ENCODE results near the gene MYO5C.
"Not testable (repeated sequence)": the region's sequence is repeated elsewhere in the genome, so short reads cannot be mapped to it uniquely, and the experiment has no call there.

The MYO5C gene

DNA sequence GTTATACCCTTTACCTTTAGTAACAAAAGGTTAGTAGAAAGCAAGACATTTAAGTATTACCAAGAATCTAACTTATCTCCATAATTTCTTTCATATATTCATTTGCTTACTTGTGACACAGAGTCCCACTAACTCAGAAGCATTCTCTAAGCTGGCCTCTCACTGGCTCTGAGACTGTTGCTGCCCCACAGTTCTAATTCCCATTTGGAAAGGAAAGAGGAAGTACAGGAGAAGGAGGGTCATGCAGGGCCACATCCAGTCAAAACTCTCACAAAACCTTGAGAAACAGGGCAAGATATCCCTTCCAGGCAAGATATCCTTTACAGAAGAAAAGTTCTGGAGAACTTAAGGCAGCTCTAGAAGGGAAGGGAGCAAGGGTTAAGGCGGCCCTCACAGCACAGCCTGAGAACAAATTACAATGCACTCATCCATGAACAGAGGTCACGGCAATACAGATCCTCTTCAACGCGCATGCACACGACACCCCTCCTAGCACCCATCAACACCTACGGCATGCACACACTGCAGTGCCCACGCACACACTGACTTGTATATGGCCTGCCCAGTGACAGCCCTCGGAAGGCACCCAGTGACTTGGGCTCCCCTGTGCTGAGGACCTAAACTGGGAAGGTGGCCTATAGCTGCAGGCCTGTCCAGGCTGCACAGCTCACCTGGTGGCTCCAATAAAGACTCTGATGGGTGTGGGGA, 13.0 kb upstream of the MYO5C start:
- no peak for DNase-seq (ENCODE audit: low read depth)

DNA sequence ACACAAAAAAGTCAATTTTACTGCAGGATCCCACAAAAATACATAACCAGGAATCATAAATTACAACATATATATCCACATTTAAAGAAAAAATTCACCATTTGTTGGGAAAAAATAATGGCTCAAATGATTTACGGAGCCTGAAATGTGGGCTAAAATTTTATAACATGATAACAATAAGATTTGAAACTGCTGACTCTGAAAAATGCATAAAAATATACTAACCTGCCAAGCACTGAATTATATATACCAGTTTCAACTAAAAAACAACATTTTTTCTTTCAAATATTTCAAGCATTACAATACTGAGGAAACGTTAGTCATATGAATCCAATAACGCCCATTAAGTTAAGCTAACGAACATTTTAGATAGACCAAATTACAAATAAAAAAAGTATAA, 12.2 kb upstream of the MYO5C start:
- DNase-seq (ENCODE audit: low read depth): no peak

DNA sequence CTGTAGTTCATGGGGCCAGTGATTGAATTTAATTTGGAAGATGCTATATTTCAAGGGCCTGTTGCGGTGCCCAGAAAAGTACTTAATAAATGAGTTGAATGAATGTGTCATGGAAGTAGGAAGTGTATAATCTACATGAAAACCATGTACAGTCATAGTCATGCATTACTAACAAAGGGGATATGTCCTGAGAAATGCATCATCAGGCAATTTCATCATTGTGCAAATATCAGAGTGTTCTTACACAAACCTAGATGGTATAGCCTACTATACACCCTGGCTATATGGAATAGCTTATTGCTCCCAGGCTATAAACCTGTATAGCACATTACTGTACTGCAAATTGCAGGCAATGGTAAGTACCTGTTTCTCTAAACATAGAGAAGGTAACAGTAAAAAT, 10.7 kb upstream of the MYO5C start:
- DNase-seq (ENCODE audit: low read depth): no peak

DNA sequence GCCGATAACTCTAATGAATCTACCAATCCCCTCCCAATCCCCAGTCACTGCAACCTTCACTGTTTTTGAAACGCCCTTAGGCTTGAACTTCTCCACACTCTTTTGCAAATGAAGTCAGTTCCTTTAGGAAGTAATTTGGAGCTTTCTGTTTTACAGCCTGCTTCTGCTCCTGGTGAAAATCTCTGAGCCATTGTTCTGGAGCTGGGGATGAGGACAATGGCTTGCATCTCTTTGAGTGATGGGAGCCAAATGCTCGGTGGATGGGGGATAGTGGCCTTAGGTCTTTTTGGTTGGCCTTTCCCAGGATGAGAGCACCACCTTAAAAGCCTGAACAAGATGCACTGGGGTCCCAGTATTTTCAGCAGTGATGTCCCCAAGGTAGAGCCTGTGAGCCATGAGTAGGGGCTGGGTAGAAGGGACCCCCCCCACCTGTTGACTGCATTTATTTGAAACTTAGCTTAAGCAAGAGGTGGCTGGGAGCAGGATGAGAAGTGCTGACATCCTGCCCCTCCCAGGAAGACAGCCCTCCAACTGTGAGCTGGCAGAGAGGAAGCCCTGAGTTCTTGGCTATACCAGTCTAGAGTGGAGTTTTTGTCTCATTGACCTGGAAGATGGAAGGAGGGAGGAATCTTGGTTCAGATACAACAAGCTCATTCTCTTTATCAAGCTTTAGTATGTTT, 7.6 kb upstream of the MYO5C start:
- no peak for DNase-seq (ENCODE audit: low read depth)

DNA sequence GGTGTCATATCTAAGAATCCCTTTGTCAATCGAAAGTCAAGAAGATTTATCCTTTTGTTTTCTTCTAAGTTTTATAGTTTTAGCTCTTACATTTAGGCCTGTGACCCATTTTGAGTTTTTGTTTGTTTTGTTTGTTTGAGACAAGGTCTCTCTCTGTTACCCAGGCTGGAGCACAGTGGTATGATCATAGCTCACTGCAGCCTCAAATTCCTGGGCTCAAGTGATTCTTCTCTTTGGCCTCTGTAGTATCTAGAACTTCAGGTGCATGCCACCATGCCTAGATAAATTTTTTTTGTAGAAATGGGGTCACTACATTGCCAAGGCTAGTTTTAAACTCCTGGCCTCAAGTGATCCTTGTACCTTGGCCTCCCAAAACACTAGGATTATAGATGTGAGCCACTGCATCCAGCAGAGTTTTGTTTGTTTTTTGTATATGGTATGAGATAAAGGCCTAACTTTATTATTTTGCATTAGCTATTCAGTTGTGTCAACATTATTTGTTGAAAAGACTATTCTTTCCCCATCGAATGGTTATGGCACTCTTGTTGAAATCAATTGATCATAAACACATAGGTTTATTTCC, 5.8 kb upstream of the MYO5C start:
- DNase-seq (ENCODE audit: low read depth): no peak

DNA sequence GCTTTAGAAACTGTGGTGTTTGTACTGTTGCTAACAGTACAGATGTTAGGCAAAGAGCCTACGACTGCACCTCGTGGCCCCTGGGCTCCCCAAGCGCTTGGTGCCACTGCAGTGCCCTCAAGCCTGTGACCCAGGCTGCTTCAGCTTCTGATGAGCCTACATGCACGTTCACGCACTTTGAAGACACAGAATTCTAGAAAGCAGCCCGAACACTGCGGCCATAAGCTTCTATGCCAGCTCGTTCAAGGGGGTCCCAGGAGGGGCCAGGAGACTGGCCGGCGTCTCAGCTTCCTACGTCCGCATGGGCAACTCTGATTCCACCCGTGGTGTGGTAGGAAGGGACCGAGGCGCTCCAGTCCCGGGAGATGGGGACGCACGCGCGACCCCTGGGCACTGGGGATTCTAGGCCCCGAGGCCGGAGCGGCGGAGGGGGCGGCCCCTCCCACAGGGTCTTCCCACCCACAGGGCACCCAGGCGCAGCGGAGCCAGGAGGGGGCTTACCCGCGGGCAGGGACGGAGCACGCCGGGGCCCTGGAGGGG, 653 bp downstream of the MYO5C start:
- no peak for DNase-seq (ENCODE audit: low read depth)

DNA sequence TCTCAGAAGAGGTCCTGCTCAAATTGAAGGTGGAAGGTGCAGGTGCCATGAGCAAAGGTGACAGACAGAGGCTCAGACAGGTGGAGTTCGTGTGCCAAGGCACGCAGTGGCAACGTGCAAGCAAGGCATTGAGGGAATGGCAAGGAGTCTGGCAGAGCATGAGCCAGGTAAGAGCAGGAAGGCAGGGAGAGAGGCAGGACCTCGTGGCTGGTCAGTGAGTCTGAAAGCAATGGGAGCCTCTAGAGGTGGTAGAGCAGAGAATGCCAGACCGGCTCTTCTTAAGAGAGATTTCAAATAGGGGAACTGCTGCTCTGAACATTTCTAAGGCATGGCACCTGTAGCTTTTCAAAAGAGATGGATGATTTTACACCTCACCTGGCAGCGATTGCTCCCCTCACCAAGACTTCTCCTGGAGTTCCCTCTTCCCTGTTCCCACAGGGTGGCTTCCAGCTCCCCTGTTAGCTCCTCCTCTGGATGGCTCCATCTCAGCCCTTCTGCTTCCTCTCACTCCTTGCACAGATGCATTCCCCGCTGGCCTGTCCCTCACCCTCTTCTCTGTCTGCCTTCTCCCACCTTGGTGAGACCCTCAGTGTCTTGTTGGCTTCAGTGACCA, 2.7 kb downstream of the MYO5C start:
- DNase-seq (ENCODE audit: low read depth): no peak

DNA sequence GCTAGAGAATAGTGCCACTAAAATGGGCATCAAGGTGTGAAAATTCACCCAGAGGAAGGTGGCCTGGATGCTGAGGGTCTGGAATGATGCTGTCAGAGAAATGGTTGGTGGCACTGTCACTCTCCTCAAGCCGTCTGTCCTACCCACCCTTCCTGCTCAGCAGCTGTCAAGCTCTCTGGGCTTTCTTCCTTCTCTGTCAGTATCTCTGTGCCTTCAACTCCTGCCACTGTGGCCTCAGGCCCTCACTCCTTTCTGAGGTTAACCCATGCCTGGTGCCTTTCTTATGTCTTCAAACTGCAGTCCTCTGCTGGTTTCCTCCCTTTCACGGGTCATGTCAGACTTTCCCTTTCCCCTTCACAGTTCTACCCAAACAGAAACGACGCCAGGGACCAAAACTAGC, 4.4 kb downstream of the MYO5C start:
- DNase-seq (ENCODE audit: low read depth): no peak

DNA sequence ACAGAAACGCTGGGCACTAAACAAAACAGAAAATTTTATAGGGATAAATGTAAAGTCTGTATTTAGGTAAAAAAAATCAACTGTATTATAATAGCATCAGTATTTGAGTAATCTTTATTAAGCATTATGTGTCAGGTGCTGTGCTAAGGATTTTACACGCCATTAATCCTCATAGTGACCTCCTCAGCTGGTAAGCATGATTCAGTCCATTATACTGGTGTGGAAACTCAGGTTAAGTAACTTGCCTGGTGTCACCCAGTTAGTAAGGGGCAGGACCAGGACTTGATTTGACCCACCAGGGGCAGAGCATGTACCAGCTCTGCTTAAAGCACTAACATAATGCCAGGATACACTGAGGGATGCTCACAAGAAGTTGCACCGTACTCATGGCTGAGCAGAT, 4.8 kb downstream of the MYO5C start:
- no peak for DNase-seq (ENCODE audit: low read depth)

DNA sequence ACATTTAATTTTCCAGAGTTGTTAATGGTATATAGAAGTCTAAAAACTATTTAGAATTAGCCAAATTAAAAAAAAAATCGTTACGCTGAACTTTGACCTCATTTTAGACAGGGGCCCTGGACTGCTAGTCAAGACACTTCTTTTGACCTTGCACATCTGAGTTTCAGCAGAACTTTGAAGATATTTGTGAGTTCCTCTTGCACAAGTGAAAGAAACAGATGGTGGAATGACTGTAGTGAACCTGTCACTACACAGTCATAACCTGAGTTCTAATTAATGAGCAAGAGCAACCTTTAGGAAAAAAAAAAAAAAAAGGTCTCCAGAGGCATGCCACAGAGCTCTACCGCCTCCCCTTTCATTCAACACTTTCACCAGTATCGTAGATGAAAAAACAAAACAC, 5.3 kb downstream of the MYO5C start:
- no peak for DNase-seq (ENCODE audit: low read depth)

DNA sequence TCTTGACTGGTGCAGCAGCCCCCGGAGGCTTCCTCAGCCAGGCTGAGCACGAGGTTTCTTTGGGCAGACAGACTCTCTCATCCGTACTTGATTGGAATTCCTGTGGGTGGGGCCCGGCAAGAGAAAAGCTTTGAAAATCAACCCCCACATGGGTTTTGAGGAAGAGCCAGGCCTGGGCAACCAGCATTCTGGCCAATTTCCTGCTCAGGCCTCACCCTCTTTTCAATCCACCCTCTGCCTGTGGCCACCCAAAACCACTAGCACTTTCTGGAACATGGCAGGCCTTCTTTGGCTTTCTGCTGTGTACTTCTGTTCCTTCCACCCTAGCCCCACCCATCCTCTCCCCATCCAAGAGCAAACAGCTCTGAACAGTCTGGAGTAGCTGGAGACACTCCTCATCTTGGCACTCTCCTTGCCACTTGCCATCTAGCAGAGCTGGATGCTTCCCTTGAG, 5.9 kb downstream of the MYO5C start:
- no peak for DNase-seq (ENCODE audit: low read depth)

DNA sequence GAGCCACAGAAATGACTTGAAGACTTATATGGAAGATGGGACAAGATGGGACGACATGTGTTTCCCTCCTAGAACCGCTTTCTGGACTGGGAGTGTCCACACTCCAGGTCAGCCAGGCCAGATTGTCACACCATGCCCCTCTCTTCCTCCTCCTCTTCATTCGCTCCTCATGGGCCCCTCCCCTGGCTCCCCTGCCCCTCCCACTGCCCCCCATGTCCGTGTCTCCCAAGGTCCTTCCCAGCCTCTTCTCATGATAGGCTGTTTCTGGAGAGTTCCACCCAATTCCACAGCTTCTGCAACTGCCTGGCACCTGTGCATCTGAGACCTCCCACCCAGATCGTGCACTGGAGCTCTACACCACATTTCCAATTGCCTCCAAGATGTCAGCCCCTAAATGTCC, 6.6 kb downstream of the MYO5C start:
- DNase-seq (ENCODE audit: low read depth): no peak

DNA sequence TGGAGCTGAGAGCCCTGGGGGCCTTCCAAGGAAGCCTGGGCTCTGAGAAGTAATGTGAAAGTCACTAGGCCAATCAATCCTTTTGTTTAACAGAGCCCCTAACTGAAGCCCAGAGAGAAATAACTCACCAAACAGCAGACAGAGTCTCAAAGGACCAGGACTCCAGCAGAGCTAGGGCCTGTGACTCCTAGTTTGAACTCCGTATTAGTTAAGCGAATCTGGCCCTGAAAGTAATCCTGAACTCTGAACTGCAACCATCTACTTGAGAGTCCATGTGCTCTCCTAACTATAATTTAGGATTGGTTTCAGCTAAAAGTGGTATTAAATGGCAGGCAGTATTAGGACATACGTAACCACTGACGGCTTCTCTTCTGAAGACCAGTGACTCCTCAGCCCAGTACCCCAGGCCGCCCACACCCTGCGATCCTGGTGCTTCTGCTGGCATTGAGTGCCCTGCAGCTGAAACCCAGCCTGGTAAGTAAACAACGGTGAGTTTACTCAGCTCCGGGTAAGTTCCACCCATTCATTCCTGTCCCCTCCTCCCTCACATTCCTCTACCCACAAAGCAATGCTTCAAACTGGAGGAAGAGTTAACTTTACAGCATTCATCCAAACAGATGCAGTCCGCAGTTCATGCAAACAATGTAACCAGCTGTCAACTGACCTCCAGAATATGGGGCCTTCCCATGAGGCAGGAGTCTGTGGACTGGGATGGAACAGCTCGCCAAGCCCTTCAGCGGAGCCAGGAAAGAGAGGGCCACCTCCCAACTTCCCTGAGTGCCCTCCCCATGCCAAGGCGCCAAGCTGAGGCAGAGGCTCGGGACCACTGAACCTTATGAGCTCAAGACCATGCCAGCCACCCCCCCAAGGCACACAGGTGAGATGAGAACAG, 7.3 kb downstream of the MYO5C start:
- DNase-seq (ENCODE audit: low read depth): no peak

DNA sequence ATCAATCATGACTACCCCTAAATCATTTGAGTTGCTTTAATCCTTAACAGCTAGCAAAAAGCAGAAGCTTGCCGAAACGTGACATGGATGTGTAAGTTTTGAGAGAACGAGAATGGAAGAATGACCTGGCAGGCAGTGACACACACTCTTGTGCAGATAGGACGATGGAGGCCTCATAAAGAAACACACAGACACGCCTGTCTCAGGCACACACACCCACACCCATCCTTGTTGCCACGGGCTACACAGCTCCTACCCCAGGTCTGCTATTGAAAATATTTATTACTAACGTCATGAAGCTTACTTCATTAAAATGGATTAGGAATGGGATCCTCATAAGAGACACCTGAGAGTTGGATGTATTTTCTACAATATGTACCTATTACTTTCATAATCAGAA, 8.5 kb downstream of the MYO5C start:
- DNase-seq (ENCODE audit: low read depth): no peak

DNA sequence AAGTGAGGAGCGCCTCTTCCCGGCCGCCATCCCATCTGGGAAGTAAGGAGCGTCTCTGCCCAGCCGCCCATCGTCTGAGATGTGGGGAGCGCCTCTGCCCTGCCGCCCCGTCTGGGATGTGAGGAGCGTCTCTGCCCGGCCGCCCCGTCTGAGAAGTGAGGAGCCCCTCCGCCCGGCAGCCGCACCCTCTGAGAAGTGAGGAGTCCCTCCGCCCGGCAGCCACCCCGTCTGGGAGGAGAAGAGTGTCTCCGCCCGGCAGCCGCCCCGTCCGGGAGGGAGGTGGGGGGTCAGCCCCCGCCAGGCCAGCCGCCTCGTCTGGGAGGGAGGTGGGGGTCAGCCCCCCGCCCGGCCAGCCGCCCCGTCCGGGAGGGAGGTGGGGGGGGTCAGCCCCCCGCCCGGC, 9.7 kb downstream of the MYO5C start:
- not testable (repeated sequence) for DNase-seq (ENCODE audit: low read depth)

DNA sequence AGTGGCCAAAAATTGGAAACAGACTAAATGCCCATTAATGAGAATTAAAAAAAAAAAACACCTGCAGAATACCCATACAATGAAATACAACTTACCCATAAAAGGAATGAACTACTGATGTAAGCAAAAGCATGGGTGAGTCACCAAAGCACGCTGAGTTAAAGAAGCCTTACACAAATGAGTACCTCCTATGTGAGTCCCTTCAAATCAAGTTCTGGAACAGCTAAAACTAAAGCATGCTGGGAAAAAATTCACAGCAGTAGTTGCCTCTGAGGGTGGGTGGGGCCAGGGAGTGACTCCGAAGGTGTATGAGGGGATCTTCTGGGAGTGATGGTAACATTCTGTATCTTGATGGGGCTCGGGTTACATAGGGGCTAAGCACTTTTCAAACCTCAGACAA, 11.4 kb downstream of the MYO5C start:
- DNase-seq (ENCODE audit: low read depth): no peak

DNA sequence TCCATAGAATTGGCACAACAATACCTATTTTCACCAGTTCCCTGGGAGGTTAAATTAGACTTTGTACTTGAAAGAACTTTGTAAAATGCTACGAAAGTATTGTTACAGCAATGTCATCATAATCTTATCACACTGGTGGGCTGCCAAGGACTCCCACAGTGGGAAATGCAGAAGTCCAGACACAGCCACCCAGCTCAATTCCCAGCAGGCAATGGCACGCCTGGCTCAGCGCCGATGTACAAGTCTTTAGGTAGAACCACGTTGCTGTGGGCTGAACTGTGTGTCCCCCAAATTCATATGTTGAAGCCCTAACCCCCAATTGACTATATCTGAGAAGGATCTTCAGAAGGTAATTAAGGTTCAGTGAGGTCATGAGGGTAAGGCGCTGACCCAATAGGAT, 12.3 kb downstream of the MYO5C start:
- no peak for DNase-seq (ENCODE audit: low read depth)

DNA sequence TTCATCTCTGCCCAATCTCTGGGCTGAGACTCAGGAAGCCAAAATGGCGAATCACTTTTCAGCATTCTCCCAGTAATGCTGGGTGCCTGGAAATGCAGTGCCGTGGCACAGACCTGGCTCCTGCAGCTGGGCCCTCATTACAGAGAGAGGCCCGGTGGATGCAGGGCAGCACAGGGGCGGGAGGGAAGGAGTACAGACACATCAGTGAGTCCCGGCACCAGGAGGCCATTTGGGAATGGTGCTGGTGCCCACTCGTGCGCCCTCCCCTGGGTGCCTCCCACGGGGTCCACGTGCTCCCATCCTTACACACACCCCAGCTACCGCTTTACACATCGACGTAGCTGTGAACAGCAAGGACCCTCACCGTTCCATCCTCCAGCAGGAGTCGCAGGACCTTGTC, 13.2 kb downstream of the MYO5C start:
- DNase-seq (ENCODE audit: low read depth): no peak

DNA sequence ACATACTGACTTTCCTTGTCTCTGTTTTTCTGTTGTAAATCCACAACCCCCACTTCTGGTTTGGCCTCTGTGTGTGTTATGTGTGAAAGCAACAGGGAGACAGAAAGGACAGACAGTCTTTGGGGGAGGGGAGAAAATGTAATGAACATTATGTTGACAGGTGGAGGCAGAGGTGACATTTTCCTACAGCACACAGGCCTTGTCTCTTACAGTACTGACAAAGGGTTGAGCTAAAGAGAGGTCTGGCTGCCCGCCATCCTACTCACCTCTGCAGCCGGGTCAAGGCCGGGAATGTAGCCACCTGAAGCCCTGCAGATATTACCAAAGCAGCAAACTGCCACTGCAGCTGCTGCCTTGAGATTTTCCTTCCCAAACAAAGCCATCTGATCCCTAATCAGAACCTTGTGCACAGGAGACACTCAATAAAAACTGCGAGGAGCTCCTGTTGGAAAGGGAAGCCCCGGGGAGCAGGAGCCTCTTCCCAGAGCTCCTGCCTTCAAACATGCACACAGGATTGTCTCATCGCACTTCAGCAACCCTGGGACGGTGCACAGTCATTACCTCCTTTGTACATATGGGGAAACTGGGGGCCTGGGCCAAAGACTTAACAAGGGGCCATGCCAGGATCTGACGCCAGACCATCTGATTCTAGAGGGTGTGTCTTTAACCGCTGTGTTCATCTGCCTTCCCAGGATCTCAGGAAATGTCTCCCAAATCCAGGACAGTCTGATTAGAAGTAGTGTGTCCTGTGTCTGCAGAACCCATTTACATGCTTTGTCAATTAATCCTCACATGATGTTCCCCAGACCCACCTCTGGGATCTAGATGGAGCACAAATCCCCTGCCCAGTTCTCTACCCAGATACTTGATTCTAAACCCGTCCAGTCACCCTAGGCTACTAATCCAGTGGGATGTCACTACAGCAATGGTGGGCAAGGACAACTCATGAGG, 14.2 kb downstream of the MYO5C start:
- DNase-seq (ENCODE audit: low read depth): no peak

DNA sequence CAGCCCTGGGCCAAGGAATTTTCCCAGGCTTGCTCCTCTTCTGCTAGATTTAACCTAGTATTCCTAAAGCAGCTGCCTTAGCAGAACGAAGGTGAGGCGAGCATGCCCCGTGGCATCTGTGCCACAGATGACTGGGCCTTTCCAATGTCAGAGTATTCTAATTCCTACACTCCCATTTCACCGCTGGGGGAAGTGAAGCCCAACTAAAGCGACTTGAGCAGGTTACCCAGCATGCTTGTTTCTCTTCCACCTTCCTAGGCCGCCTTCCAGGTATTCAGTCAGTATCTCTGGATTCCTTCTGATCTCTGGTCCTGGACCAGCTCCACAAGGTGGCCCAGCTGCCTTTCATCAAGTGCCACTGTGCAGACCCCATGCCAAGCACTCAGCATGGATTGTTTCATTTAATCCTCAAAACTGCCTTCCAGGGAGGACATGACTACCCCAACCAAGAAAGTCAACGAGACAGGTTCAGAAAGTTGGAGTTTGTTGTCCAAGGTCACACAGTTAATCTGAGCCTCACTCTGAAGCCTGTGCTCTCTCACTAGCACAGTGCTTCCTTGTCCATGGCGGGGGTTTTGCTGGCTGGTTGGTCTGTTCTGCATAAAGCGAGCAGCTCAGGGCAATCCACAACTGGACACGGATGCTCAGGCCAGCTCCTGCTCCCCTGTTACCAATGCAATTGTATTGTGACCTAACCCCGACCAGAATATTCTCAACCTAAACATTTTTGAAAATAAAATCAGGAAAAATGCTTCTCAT, 15.1 kb downstream of the MYO5C start:
- no peak for DNase-seq (ENCODE audit: low read depth)
